IPS DF 4.7 (cell line): ENCODE measurements around the gene PDE8A.

Experiments used
- DNase-seq: peaks from one replicate; pipeline ENCODE4 v3.0.0-alpha.2; 2013; ENCODE audit warnings: low spot score; ENCODE audit errors: extremely low read depth

PDE8A gene

DNA sequence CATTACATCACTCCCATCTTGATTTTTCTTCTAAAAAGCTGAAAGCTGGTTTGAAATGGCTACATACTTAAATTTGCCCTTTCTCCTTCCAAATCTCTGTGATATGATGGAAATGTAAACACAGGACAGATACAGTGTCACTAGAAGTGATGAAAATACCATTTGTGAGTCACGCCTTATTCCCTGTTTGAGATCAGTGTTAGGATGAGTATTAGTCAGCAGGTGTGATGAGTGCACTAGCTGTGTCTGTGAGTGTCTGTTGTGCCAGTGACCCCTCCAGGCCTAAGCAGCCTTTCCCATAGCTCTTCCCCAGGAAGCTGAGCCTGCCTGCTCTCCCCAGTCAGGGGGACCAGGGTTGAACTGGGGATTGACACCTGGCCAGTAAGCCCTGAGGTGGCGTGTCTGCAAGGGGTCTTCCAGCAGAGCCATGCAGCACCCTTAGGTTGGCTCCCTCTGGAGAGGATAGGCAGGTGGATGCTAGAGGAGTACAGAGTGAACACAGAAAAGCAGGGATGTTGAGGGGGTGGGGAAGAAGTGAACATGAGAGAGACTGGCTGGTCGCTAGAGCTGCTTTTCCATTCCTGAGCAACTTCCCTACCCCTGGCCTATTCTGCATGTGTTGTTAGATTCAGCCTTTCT, 92.0 kb downstream of the PDE8A start:
- no peak for DNase-seq

DNA sequence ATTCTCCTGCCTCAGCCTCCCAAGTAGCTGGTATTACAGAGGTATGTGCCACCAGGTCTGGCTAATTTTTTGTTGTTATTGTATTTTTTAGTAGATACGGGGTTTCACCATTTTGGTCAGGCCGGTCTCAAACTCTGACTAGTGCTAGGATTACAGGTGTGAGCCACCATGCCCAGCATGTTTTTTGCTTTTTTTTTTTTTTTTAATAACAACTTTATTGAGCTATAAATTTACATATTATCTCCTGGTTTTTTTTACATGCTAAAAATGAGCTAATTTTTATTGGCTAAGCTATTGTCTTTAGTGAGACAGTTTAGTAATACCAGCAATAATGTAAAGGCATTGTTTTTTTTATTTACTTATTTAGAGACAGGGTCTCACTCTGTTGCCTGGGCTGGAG, 105.2 kb downstream of the PDE8A start:
- DNase-seq, result no peak

DNA sequence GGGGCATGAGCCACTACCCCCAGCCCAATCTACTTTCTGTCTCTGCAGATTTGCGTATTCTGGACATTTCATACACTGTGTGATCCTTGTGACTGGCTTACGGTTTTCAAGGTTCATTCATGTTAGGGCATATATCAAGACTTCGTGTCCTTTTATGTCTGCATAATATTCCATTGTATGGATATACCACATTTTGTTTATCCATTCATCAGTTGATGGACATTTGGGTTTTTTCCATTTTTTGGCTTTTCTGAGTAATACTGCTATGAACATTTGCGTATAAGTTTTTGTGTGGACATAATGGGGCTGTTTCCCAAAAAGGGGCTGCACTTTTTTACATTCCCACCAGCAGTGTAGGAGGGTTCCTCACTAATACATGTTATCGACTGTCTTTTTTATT, 106.6 kb downstream of the PDE8A start:
- no peak for DNase-seq

DNA sequence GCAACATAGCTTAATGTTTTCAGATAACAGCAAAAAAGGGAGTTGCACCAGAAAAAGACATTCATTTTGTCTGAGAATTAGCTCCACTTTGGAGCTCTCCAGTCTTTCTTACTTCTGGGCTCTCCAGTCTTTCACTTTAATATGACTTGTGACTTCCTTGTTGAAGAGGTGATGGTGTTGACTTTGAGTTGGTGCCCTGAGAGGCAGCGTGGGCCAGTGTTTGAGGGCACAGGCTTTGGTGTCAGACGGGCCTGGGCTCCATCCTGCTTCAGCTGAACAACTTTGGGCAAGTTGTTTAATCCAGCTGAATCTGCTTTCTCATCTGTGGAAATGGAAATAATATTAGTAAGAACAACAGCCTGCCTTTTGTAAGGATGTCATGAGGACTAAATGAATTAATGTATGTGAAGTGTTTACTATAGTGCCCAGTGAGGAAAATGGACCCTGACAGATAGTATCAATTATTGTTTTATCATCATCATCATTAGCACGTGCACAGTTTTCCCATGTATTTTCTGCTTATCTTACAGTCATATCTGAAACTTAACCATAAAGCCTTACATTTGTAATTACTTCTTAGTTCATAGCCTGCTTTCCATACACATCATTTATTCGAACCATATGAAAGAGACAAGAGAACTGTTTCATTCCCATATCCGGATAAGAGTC, 108.4 kb downstream of the PDE8A start:
- DNase-seq, result no peak

GRCh38 chr15:85091990-85092389, 110.3 kb downstream of the PDE8A start:
- no peak for DNase-seq

DNA sequence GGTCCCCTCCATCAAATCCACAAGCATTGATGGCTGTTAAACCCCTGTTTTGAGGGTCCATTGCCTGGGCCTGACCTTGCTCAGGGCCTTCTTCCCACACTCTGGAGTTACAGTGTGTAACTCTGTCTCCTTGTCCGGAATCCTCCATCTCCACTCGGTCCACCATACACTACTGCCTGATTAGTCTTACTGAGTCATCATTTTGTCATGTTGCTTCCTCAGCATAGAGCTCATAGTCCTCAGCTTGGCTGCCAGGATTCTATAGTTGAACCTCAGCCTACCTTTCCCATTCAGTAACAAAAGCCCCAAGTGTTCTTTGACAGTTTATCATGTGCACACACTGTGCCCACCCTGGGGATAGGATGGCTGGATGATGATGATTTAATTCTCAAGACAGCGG, 113.0 kb downstream of the PDE8A start:
- DNase-seq, result no peak

DNA sequence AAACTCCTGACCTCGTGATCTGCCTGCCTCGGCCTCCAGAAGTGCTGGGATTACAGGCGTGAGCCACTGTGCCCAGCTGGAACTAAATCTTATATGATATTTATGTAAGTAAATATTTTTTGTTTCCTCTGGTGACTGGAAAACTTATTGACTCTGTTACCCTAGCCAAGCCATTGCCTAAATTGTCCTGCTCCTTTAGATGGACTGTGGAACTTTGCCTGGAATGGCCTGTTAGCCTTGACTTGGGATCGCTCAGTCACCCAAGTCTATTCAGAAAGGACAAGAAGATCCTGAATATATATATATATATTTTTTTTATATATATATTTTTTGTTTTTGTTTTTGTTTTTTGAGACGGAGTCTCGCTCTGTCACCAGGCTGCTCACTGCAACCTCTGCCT, 113.9 kb downstream of the PDE8A start:
- no peak for DNase-seq

- no peak for DNase-seq
Measured at GRCh38 chr15:85097250-85097649, 115.6 kb downstream of the PDE8A start.

DNA sequence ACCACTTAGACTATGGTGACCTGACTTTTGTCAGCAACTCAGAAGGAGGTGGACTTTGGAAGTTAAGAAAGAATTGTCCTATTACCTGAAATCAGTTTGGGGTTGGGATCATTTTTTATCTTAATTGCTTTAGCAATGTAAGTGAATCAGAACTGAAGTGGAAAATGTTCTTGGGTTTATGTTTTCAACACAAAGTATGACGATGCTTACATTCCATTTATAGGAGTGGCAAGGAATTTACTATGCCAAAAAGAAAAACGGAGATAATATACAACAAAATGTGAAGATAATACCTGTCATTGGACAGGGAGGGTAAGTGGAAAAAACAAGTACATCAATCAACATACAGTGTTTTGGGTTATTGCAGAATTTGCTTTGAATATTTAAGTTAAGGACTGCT, 116.1 kb downstream of the PDE8A start:
- DNase-seq, result no peak

DNA sequence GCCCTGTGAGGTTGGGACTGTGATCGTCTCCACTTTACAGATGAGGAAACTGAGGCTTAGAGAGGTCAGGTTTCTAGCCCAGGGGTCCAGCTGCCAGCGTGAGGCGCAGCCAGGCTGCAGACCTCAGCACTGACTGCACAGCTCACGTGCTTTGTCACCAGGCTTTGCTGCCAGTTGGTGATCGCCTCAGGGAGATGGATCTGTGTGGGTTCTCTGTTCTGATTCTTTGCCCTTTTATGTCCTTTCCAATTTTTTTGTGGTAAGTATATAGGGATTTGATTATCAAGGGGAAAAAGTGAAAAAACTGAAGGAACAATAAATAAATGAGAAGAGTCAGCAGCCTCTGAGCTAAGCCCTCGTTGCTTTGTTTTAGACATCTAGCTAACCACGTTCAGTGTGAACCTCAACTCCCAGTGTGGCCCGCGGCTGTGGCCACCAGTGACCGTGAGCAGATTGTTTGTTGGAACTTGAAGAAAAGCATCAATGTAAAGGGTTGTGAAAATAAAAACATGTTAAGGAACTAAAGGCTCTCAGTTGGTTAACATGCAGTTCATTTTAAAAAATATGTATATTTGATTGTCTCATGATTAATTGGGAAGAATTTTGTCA, 117.6 kb downstream of the PDE8A start:
- DNase-seq, result no peak

- no peak for DNase-seq
Measured at GRCh38 chr15:85100186-85100937, 118.7 kb downstream of the PDE8A start.

GRCh38 chr15:85104584-85104983, 122.9 kb downstream of the PDE8A start:
- no peak for DNase-seq

GRCh38 chr15:85108136-85108535, 126.5 kb downstream of the PDE8A start:
- DNase-seq, result no peak

- no peak for DNase-seq
Measured at GRCh38 chr15:85109333-85109732, 127.7 kb downstream of the PDE8A start.

- DNase-seq, result no peak
Measured at GRCh38 chr15:85112997-85113396, 131.3 kb downstream of the PDE8A start.

GRCh38 chr15:85114886-85115285, 133.2 kb downstream of the PDE8A start:
- no peak for DNase-seq

DNA sequence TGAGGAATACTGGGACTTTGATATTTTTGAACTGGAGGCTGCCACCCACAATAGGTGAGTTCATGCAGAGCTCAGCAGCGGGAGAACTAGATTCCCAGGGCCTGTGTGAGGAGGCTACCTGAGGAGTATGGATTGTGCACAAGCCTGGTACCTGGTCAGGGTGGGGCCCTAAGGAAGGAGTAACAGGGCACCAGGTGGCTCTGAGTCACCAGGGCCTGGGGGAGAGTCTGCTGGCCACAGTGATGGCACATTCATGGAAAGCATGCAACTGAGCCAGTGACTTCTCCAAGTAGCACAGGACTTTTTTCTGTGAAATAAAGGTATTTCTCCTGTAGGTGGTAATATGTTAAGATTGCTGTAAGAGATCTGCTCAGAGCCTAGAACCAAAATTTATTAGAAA, 134.4 kb downstream of the PDE8A start:
- DNase-seq, result no peak

DNA sequence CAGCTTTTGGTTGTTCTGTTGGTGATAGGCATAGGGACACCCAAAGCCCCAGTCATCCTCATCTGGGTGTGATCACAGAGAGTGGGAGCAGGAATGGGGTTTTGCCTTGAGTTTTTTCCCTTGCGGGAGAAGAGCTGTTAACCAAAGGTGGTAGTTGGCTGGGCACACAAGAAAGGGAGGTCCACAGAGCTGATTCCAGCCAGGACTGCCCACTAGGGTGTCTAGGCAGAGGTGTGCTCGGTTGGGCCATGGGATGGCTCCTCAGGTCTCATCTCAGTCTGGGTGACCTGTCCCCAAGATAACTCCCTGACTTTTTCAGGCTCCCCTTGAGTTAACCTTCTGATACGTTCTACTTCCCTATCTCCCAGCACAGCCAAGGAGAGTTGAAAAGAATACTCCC, 134.8 kb downstream of the PDE8A start:
- DNase-seq, result no peak

GRCh38 chr15:85116925-85117646, 135.4 kb downstream of the PDE8A start:
- no peak for DNase-seq

GRCh38 chr15:85118173-85118572, 136.5 kb downstream of the PDE8A start:
- no peak for DNase-seq

GRCh38 chr15:85118581-85118980, 136.9 kb downstream of the PDE8A start:
- DNase-seq, result no peak
